Epithelial cell of esophagus (primary cell): ENCODE results near the gene NAT8L.

Experiments
- DNase-seq: peaks from one replicate; pipeline ENCODE4 v3.0.0; 2010; ENCODE audit warnings: low read depth
- H3K4me3 ChIP-seq: 2 replicates; pipeline ENCODE4 v1.5.1; 2011; ENCODE audit warnings: mild to moderate bottlenecking, low read length, control low read depth
- CTCF ChIP-seq: IDR thresholded peaks from 2 replicates; pipeline ENCODE4 v1.5.1; 2011; ENCODE audit warnings: low read depth, mild to moderate bottlenecking, low read length, control low read depth, inconsistent platforms; ENCODE audit not compliant: insufficient read depth; ENCODE audit errors: missing control alignments

NAT8L gene

DNA sequence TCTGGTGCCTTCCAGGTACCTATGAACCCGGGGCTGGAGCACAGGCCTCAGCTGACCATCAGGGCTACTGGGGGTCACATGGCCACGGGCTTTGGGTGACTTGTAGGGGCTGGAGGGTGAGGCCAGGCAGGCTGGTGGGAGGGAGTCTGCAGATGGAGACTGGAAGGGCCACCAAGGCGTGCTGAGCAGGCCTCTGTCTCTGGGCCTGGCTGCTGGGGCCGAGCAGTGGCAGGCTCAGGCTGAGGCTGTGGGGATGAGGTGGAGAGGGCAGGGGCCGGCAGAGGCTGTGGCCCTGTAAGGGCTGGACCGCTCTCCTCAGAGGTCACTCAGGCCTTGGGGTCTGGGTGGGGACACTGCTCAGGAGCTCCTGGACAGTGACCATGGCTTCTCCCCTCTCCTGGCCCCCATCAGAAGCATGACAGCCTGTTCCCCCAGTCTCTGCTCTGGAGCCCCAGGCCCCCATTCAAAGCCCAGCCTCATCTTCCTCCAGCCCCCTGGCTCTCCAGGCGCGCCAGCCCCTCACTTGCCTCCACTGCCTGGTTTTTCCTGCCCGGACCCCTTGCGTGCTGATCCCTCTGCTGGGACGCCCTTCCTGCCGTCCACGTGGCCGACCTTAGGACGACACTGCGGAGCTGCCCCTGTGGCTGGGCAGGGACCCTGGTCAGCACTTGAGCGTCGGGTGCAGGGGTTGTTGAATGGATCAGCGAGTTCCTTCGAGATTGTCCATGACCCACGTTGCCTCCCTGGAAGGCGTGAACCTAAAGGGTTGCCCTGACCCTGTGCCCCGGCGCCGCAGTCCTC, 11.1 kb upstream of the NAT8L start:
- no peak for DNase-seq
- no peak for TF ChIP-seq CTCF
- no peak overlapping the region for H3K4me3 ChIP-seq

DNA sequence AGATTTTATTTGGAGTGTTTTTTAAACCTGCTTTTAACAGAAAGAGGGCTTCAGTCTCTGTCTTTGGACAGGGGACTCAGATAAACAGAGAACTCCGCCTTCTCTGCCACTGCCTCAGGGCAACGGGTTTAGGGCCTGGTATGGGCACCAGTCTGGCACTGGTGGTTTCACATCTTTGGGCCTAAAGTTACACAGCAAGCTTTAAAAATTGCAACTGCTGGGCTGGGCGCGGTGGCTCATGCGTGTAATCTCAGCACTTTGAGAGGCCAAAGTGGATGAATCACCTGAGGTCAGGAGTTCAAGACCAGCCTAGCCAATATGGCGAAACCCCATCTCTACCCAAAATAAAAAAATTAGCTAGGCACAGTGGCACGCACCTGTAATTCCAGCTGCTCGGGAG, 10.3 kb upstream of the NAT8L start:
- DNase-seq, result no peak
- TF ChIP-seq CTCF, result no peak
- no peak overlapping the region for H3K4me3 ChIP-seq

- DNase-seq, result no peak
- TF ChIP-seq CTCF, result no peak
- no peak overlapping the region for H3K4me3 ChIP-seq
Measured at GRCh38 chr4:2049381-2049780, 9.7 kb upstream of the NAT8L start.

GRCh38 chr4:2049811-2050210, 9.3 kb upstream of the NAT8L start:
- DNase-seq, result no peak
- TF ChIP-seq CTCF, result no peak
- H3K4me3 ChIP-seq, result no peak overlapping the region

DNA sequence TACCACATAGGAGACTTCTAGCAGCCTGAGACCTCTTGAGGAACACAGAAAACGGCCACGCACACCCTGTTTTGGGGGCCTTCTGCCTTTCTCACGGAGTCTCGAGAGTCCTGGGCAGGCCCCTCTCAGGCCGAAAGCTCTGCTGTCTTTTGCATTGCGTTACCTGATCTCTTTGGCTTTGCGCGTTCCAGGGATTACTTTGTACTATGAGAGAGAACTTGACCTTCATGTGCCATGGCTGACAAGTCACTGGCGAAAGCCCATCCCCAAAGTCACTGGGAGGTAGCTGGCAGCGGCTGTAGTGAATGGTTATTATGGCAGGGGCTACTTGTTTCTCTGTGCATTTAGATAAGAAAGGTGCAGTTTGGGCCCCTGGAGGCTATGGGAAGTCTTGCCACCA, 8.0 kb upstream of the NAT8L start:
- DNase-seq, result no peak
- TF ChIP-seq CTCF, result no peak
- H3K4me3 ChIP-seq, result no peak overlapping the region

DNA sequence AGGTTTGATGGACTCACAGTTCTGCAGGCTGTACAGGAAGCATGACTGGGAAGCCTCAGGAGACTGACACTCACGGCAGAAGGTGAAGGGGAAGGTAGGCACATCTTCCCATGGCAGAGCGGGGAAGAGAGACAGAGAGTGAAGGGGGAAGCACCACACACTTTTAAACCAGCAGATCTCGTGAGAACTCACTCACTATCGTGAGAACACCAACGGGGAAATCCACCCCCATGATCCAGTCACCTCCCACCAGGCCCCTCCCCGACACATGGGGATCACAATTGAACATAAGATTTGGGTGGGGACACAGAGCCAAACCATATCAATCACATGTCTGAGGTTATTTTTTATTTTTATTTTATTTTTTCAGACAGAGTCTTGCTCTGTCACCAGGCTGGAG, 4.9 kb upstream of the NAT8L start:
- no peak overlapping the region for H3K4me3 ChIP-seq

More for the DNA sequence above, 4.9 kb upstream of the NAT8L start:
- no peak for DNase-seq
- no peak for TF ChIP-seq CTCF
